ENCODE data around the gene TMPRSS2.

Gene TMPRSS2

GRCh38 chr21:41509733-41510132 is 1.8 kb upstream of the TMPRSS2 start:
- DNase-seq (ENCODE audit: low spot score), result no peak

GRCh38 chr21:41509145-41509496 is 1.2 kb upstream of the TMPRSS2 start:
- no peak for DNase-seq (ENCODE audit: low spot score)

GRCh38 chr21:41508415-41509144 is 622 bp upstream of the TMPRSS2 start:
- no peak for DNase-seq (ENCODE audit: low spot score)

GRCh38 chr21:41506611-41507520 is 1.1 kb downstream of the TMPRSS2 start:
- DNase-seq (ENCODE audit: low spot score), result no peak

GRCh38 chr21:41506005-41506594 is 1.9 kb downstream of the TMPRSS2 start:
- DNase-seq (ENCODE audit: low spot score), result no peak

- no peak for DNase-seq (ENCODE audit: low spot score)
These were observed 3.9 kb downstream of the TMPRSS2 start for GRCh38 chr21:41504030-41504429.

GRCh38 chr21:41503331-41503730 is 4.6 kb downstream of the TMPRSS2 start:
- no peak for DNase-seq (ENCODE audit: low spot score)

- DNase-seq (ENCODE audit: low spot score), result no peak
These were observed 6.0 kb downstream of the TMPRSS2 start for GRCh38 chr21:41501919-41502318.

- DNase-seq (ENCODE audit: low spot score), result no peak
These were observed 7.0 kb downstream of the TMPRSS2 start for GRCh38 chr21:41500931-41501381.

GRCh38 chr21:41500363-41500762 is 7.6 kb downstream of the TMPRSS2 start:
- DNase-seq (ENCODE audit: low spot score), result no peak

- no peak for DNase-seq (ENCODE audit: low spot score)
These were observed 8.0 kb downstream of the TMPRSS2 start for GRCh38 chr21:41499920-41500319.

GRCh38 chr21:41497788-41498187 is 10.2 kb downstream of the TMPRSS2 start:
- no peak for DNase-seq (ENCODE audit: low spot score)

- no peak for DNase-seq (ENCODE audit: low spot score)
These were observed 10.9 kb downstream of the TMPRSS2 start for GRCh38 chr21:41497008-41497407.

GRCh38 chr21:41494242-41494641 is 13.7 kb downstream of the TMPRSS2 start:
- DNase-seq (ENCODE audit: low spot score), result no peak

- no peak for DNase-seq (ENCODE audit: low spot score)
These were observed 16.5 kb downstream of the TMPRSS2 start for GRCh38 chr21:41491412-41491811.

- DNase-seq (ENCODE audit: low spot score), result no peak
These were observed 17.6 kb downstream of the TMPRSS2 start for GRCh38 chr21:41490330-41490729.

- DNase-seq (ENCODE audit: low spot score), result no peak
These were observed 18.6 kb downstream of the TMPRSS2 start for GRCh38 chr21:41489329-41489728.

GRCh38 chr21:41488080-41488479 is 19.9 kb downstream of the TMPRSS2 start:
- no peak for DNase-seq (ENCODE audit: low spot score)

GRCh38 chr21:41487082-41487481 is 20.9 kb downstream of the TMPRSS2 start:
- no peak for DNase-seq (ENCODE audit: low spot score)

GRCh38 chr21:41483973-41484372 is 24.0 kb downstream of the TMPRSS2 start:
- DNase-seq (ENCODE audit: low spot score), result no peak

- DNase-seq (ENCODE audit: low spot score), result no peak
These were observed 24.5 kb downstream of the TMPRSS2 start for GRCh38 chr21:41483415-41483814.

GRCh38 chr21:41482980-41483379 is 25.0 kb downstream of the TMPRSS2 start:
- DNase-seq (ENCODE audit: low spot score), result no peak

GRCh38 chr21:41482301-41482700 is 25.7 kb downstream of the TMPRSS2 start:
- DNase-seq (ENCODE audit: low spot score), result no peak
